Adipocyte (in vitro differentiated cells): ENCODE results near the gene ESAM.
"Not testable (repeated sequence)": the region's sequence is repeated elsewhere in the genome, so short reads cannot be mapped to it uniquely, and the experiment has no call there.

Experiments
- DNase-seq: peaks from one replicate; pipeline ENCODE4 v3.0.0-alpha.2; 2015; ENCODE audit warnings: low read depth
- H3K27me3 ChIP-seq: replicated peaks from 2 replicates; pipeline ENCODE4 v1.7.0; 2013; ENCODE audit warnings: mild to moderate bottlenecking, low read length, moderate library complexity; ENCODE audit not compliant: control insufficient read depth, insufficient read depth
- H3K36me3 ChIP-seq: 2 replicates; pipeline ENCODE4 v1.7.0; 2013; ENCODE audit warnings: low read length, mild to moderate bottlenecking, moderate library complexity; ENCODE audit not compliant: control insufficient read depth, insufficient read depth, severe bottlenecking
- H3K4me1 ChIP-seq: 2 replicates; pipeline ENCODE4 v1.7.0; 2013; ENCODE audit warnings: mild to moderate bottlenecking, low read length, moderate library complexity; ENCODE audit not compliant: control insufficient read depth, insufficient read depth
- H3K4me3 ChIP-seq: 2 replicates; pipeline ENCODE4 v1.7.0; 2013; ENCODE audit warnings: mild to moderate bottlenecking, low read length, moderate library complexity
- H3K9ac ChIP-seq: 2 replicates; pipeline ENCODE4 v1.7.0; 2013; ENCODE audit warnings: mild to moderate bottlenecking, low read length, moderate library complexity
- H3K9me3 ChIP-seq: 2 replicates; pipeline ENCODE4 v1.7.0; 2013; ENCODE audit warnings: mild to moderate bottlenecking, low read length, moderate library complexity; ENCODE audit not compliant: control insufficient read depth

The ESAM gene

DNA sequence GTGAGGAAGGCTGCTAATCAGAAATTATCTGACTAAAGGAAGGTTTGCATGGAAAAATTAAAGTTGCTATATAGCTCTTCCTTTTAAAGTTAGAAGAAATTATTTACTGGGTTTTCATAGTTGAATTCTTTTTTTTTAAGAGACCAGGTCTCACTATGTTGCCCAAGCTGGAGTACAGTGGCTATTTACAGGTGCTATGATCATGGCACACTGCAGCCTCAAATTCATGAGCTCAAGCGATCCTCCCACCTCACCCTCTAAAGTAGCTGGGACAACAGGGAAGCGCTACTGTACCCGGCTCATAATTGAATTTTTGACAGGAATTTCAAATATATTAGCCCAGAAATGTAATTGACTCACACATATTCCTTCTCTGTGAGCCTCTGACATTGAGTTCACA is 34.2 kb upstream of the ESAM start:
- Histone ChIP-seq H3K4me3 (no peak overlapping the region), H3K36me3 (no peaks in the 10 kb centered on the region), H3K27me3 (no peaks in the 10 kb centered on the region), H3K9ac (no peak overlapping the region), H3K9me3 (no peaks in the 10 kb centered on the region), H3K4me1 (peaks cover 32% of the 10 kb centered on the region)
- no peak for DNase-seq

DNA sequence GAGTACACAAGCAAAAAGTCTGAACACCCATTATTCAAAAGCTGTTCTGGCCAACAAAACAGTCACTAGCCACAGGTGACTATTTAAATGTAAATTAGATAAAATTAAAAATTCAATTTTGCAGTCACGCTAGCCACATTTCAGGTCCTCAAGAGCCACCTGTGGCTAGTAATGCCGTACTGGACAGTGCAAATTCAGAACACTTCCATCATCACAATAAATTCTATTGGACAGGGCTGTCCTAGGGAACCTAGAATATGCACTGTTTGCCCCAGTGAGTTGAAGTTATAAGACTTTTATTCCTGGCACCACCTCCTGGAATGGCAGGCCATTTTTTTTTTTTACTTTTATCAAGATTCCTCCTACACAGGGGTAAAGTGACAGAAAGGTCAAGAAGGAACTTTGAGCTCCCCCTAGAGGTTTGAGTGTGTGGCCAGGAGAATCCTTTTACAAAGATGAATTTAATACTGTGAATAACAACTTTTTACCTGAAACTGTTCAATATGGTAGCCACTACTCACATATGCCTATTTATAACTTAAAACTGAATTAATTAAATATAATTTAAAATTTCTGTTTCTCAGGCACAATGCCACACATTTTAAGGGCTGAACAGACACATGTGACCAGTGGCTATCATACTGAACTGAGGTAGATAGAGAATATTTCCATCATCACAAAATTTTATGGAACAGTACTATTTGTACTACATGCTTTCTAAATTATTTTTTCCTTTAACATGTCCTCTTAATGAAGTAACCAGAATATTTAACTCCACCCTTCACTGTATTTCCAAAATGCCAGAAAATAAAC is 31.6 kb upstream of the ESAM start:
- peak; percentile 73 for DNase-seq
- no peaks in the 10 kb centered on the region for H3K27me3 ChIP-seq

DNA sequence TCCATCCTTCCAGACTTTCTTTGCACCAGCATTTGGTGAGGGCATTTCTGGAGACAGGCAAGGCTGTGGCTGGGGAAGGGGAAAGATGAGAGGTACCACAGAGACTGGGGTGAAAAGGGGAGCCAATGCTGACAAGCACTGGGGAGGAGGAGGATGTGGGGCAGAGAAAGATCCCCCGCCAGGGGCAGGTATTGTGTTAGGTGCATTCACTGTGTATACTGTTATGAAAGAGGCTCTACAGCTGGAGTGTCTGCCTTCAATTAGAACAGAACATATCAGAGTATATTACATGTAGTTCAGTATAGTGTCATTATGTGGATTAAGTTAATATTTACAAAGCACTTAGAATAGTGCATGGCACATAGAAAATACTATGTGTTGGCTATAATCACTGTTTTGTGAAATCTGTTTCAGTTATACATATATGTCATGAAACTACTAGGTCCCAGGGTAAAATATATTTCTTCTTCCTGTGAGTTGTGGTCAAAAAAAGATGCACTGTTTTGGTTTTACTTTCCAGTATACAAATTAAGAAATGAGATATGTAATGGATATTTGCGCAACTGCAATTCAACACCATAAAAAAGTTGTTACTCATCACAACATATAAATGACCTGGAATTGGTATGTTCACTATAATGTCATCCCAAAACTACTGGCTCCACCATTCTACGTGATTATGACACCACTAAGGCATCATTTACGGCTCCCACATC is 29.7 kb upstream of the ESAM start:
- Histone ChIP-seq H3K4me3 (no peak overlapping the region), H3K27me3 (no peaks in the 10 kb centered on the region), H3K36me3 (no peaks in the 10 kb centered on the region), H3K4me1 (peaks cover 15% of the 10 kb centered on the region), H3K9ac (no peak overlapping the region), H3K9me3 (no peaks in the 10 kb centered on the region)
- DNase-seq: peak; percentile 45

More for the DNA sequence above, 31.6 kb upstream of the ESAM start:
- Histone ChIP-seq H3K9me3 (no peaks in the 10 kb centered on the region), H3K9ac (no peak overlapping the region), H3K4me3 (no peak overlapping the region), H3K4me1 (peaks cover 20% of the 10 kb centered on the region), H3K36me3 (no peaks in the 10 kb centered on the region)

DNA sequence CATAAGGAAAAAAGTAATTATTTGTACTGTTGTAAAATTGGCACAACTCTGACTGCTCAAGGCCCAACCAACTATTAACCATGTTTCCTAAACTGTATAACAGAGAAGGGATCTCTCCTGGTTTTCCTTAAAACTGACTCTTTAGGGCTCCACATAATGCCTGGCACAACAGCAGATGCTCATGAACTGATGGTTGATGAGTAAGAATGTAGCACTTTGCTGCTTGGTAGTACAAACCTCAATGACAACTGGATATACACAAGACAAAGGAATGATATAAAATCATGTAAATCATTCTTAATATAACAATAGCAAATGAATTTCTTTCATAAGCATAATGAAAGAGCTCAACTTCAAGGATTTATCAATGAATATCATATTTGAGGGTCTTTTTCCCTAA is 26.4 kb upstream of the ESAM start:
- DNase-seq: no peak
- Histone ChIP-seq H3K9ac (no peak overlapping the region), H3K27me3 (no peaks in the 10 kb centered on the region), H3K36me3 (no peaks in the 10 kb centered on the region), H3K4me1 (peaks cover 12% of the 10 kb centered on the region), H3K9me3 (no peaks in the 10 kb centered on the region), H3K4me3 (no peak overlapping the region)

DNA sequence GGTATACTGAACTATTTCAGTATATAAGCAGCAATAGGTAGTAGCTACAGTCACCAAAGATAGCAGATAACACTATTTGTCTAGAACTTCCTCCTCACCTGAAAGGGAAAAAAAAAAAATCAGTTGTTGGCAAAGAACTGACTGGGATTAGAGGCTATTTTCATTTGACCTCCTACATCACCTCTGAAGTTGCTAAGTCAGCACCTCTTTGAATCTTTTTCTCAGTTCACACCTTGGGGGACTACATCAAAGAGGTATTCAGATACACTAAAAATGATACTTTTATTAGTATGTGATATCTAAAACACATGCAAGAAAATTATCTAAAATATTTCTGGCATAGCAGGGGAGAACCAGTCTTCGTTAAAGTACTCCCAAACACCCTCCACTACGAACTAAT is 22.0 kb upstream of the ESAM start:
- Histone ChIP-seq H3K9me3 (no peaks in the 10 kb centered on the region), H3K27me3 (no peaks in the 10 kb centered on the region), H3K36me3 (no peaks in the 10 kb centered on the region), H3K4me1 (peaks cover 5% of the 10 kb centered on the region), H3K4me3 (no peak overlapping the region), H3K9ac (no peak overlapping the region)
- DNase-seq: no peak

DNA sequence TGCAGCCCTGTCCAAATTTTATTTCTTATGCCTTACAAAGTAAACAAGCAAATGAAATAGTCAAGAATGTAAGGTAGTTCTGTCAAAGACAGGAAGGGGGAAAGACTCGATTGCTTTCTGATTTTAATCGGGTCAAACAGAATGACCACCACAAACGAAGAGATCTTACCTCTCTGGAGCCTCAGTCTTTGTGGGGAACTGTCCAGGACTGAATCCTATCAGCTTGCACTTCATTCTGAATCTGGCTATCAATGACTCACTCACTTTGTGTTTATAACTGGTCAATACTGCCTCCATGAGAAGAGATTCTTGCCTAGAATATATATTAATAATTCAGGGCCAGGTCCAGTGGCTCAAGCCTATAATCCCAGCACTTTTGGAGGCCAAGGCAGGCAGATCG is 20.9 kb upstream of the ESAM start:
- H3K4me1 ChIP-seq: peaks cover 5% of the 10 kb centered on the region
- DNase-seq: no peak
- no peak overlapping the region for H3K9ac ChIP-seq
- H3K9me3 ChIP-seq: no peaks in the 10 kb centered on the region
- no peak overlapping the region for H3K4me3 ChIP-seq
- H3K36me3 ChIP-seq: no peaks in the 10 kb centered on the region
- H3K27me3 ChIP-seq: no peaks in the 10 kb centered on the region

DNA sequence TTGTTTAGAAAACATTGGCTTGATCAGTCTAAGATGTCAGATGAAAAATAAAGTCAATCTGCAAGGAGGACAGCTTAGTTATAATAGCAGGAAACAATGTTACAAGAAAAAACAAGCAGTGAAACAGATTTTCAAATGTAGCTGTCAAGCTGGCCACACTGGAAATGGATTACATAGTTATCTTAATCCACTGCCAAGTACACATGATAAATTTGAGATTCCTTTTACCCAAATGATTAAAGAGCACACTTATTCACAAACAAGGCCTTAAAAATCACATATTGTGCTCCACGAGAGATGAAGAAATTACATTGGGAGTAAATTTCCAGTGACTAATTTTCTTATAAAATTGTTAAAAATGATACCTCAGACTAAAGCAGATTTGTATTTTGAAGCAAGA is 17.5 kb upstream of the ESAM start:
- DNase-seq: no peak
- H3K36me3 ChIP-seq: no peaks in the 10 kb centered on the region
- peak overlapping the region; percentile 14 for H3K9ac ChIP-seq
- H3K4me3 ChIP-seq: no peak overlapping the region
- no peaks in the 10 kb centered on the region for H3K9me3 ChIP-seq
- peaks cover 11% of the 10 kb centered on the region for H3K4me1 ChIP-seq
- no peaks in the 10 kb centered on the region for H3K27me3 ChIP-seq

DNA sequence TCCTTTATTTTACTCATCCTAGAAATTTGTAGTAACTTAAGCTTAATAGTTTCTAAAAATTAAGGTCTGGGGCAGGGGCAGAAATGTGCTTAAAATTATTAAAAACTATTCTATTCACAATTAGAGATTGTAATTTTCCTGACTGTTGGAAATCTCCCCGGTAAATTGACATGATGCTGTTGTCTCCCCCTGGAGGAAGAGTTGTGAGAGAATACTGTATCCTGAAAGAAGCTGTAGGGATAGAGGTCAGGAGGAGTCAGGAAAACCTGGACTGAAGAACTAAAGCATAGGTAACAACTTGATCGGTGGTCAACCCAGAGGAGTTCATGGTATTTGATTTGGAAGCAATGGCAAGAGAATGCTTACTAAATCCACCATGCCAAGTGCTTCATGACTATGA is 16.2 kb upstream of the ESAM start:
- Histone ChIP-seq H3K9ac (no peak overlapping the region), H3K4me1 (peaks cover 11% of the 10 kb centered on the region), H3K36me3 (no peaks in the 10 kb centered on the region), H3K27me3 (no peaks in the 10 kb centered on the region), H3K9me3 (no peaks in the 10 kb centered on the region), H3K4me3 (no peak overlapping the region)
- DNase-seq: no peak

DNA sequence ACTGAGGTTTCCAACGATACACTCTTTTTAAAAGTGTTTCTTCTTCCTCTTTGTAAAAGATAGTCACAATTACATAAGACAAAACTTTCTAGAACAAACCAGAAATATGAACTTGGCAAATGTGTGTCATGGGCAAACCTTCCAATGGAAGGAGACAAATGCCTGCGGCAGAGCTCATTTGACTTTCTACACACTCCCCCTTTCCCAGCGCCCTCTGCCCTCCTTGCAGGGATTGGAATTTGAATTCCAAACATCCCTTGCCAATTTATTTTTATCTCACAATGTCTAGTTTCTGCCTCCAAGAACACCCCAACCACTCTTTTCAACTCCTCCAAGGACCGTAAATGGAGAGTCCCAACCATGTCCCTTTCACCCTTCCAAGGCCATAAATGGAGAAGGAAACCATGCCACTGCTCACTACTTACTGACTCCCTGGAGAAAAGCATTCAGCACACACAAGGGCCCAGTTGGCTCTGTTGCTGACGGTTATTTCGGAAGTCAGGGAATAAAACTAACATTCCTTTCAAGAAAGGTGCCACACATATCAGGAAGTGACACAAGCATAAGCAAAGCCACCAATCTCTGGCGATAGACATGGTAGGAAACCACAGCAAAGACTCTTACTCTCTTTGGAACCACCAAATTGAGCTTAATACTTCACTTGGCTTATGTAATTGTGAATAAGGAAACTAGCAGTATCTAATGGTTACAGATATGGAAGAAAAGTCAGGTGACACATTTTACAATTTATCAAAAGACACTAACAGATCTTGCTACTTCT is 15.0 kb upstream of the ESAM start:
- Histone ChIP-seq H3K4me1 (peaks cover 11% of the 10 kb centered on the region), H3K36me3 (no peaks in the 10 kb centered on the region), H3K9me3 (no peaks in the 10 kb centered on the region), H3K9ac (no peak overlapping the region), H3K4me3 (no peak overlapping the region), H3K27me3 (no peaks in the 10 kb centered on the region)
- DNase-seq: no peak

DNA sequence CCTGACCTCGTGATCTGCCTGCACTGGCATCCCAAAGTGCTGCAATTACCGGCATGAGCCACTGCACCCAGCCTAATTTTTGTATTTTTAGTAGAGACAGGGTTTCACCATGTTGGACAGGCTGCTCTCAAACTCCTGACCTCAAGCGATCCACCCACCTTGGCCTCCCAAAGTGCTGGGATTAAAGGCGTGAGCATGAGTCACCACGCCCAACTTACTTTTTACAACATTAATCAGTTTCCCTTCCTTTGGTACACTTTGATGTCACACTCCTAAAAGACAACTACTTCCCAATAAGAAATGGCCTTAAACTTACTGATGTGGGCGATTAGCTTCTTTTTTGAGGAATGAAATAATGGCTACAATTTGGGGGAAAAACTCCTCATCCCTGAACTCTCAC is 8.9 kb upstream of the ESAM start:
- H3K4me3 ChIP-seq, H3K36me3 ChIP-seq, H3K27me3 ChIP-seq, H3K9ac ChIP-seq, DNase-seq, H3K9me3 ChIP-seq: not testable (repeated sequence)
- peaks cover 13% of the 10 kb centered on the region for H3K4me1 ChIP-seq
